Adrenal gland (tissue), 5 donors: ENCODE measurements around the gene SERPINB12.

Source experiments
- POLR2A ChIP-seq, 2 donors: fragments of 450-650 bp; IDR thresholded peaks; one replicate each; pipeline ENCODE4 v1.6.1; 2017; ENCODE audit warnings: antibody characterized with exemption in 2 of 2, mild to moderate bottlenecking in 2 of 2, moderate library complexity in 1 of 2
- TF ChIP-seq, protein P1 (sequence below), 6 experiments: fragments of 450-650 bp in 4 of 6; fragments of 200-600 bp in 2 of 6; sonication (generic) in 1 of 6; IDR thresholded peaks; 1 replicate in 5 of 6; 2 replicates in 1 of 6; pipeline versions ENCODE4 v1.5.1 to v1.8.0; 2016 to 2021; ENCODE audit warnings: antibody characterized with exemption in 6 of 6, mild to moderate bottlenecking in 2 of 6, moderate library complexity in 1 of 6
- donor health status: DM: no; HTN: no; CAD: no.

DNA sequence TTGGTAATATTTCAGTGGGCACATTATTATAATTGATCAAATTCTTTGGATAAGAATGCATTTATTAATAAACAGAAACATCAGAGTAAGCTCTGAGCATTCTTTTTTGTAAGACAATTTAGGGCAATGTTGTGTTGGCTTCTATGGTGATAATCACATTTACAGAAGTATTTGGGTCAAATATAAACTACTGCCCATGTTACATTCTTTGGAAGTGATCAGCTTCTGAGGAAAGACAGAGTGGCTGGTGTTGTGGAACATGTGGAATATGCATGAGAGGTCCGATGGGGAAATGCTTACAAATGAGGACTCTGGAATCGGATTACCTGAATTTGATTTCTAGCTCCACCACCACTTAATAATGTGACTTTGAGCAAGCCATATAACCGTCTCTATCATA lies 64.4 kb downstream of the SERPINB12 start:
- TF ChIP-seq, protein P1, sequence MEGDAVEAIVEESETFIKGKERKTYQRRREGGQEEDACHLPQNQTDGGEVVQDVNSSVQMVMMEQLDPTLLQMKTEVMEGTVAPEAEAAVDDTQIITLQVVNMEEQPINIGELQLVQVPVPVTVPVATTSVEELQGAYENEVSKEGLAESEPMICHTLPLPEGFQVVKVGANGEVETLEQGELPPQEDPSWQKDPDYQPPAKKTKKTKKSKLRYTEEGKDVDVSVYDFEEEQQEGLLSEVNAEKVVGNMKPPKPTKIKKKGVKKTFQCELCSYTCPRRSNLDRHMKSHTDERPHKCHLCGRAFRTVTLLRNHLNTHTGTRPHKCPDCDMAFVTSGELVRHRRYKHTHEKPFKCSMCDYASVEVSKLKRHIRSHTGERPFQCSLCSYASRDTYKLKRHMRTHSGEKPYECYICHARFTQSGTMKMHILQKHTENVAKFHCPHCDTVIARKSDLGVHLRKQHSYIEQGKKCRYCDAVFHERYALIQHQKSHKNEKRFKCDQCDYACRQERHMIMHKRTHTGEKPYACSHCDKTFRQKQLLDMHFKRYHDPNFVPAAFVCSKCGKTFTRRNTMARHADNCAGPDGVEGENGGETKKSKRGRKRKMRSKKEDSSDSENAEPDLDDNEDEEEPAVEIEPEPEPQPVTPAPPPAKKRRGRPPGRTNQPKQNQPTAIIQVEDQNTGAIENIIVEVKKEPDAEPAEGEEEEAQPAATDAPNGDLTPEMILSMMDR (IDR thresholded peaks at IDR 0.05), result no peak
- TF ChIP-seq POLR2A (IDR thresholded peaks at IDR 0.05), result no peak
